GM12873 (cell line): ENCODE measurements around the gene TMPRSS5.

Experiments used
- CTCF ChIP-seq: IDR thresholded peaks from 2 replicates; pipeline ENCODE4 v1.5.1; 2012; ENCODE audit warnings: low read depth, mild to moderate bottlenecking, moderate library complexity, low read length, control low read depth; ENCODE audit not compliant: insufficient read depth; ENCODE audit errors: missing control alignments

TMPRSS5 gene

GRCh38 chr11:113684496-113684895 is 21.6 kb downstream of the TMPRSS5 start:
- no peak for TF ChIP-seq CTCF

- no peak for TF ChIP-seq CTCF
These were observed 22.5 kb downstream of the TMPRSS5 start for GRCh38 chr11:113683481-113684046.

GRCh38 chr11:113681711-113682413 is 24.2 kb downstream of the TMPRSS5 start:
- TF ChIP-seq CTCF, result no peak

GRCh38 chr11:113681282-113681681 is 24.8 kb downstream of the TMPRSS5 start:
- TF ChIP-seq CTCF, result no peak

- no peak for TF ChIP-seq CTCF
These were observed 28.4 kb downstream of the TMPRSS5 start for GRCh38 chr11:113677685-113678084.

- no peak for TF ChIP-seq CTCF
These were observed 30.5 kb downstream of the TMPRSS5 start for GRCh38 chr11:113675565-113675964.

GRCh38 chr11:113675003-113675561 is 31.0 kb downstream of the TMPRSS5 start:
- no peak for TF ChIP-seq CTCF
